Neural crest cell (in vitro differentiated cells): ENCODE measurements around the gene PCSK5. TPM values are rescaled to one million over a fixed set of nuclear protein-coding genes. Genes with fewer than 3 reads are reported as not detected.
"Not testable (repeated sequence)": the region's sequence is repeated elsewhere in the genome, so short reads cannot be mapped to it uniquely, and the experiment has no call there.

Experiments used
- DNase-seq: peaks from one replicate; pipeline ENCODE4 v3.0.0; 2021; ENCODE audit warnings: low read depth, mixed read lengths, low spot score
- H3K27ac Mint-ChIP-seq: one replicate; pipeline ENCODE4 v1.8.0; 2021; ENCODE audit warnings: mild to moderate bottlenecking, mixed read lengths; ENCODE audit not compliant: unreplicated experiment
- H3K27me3 Mint-ChIP-seq: 2 replicates; pipeline ENCODE4 v1.8.0; 2021; ENCODE audit warnings: low read depth, mild to moderate bottlenecking, mixed read lengths
- H3K36me3 Mint-ChIP-seq: 2 replicates; pipeline ENCODE4 v1.8.0; 2021; ENCODE audit warnings: low read depth, mild to moderate bottlenecking, mixed read lengths
- H3K4me1 Mint-ChIP-seq: 2 replicates; pipeline ENCODE4 v1.8.0; 2021; ENCODE audit warnings: mixed read lengths
- H3K4me3 Mint-ChIP-seq: one replicate; pipeline ENCODE4 v1.8.0; 2021; ENCODE audit warnings: mild to moderate bottlenecking, mixed read lengths
- H3K9me3 Mint-ChIP-seq: 2 replicates; pipeline ENCODE4 v1.8.0; 2021; ENCODE audit warnings: mixed read lengths
- CTCF ChIP-seq: fragments of 200-600 bp; sonication (generic); conservative IDR thresholded peaks from 2 replicates; pipeline ENCODE4 v1.5.0; 2021; ENCODE audit warnings: antibody characterized with exemption, mild to moderate bottlenecking
- total RNA-seq: library from RNA; stranded (reverse); gene quantifications from 2 replicates; pipeline ENCODE4 v1.2.1, GENCODE V29; 2021

The PCSK5 gene
- total RNA-seq, 1 donor from 2014 or later, result 3.1 TPM

GRCh38 chr9:76314321-76314720, 423.8 kb downstream of the PCSK5 start:
- Mint-ChIP-seq H3K27ac (no peak overlapping the region), H3K4me1 (no peaks in the 10 kb centered on the region), H3K36me3 (no peaks in the 10 kb centered on the region), H3K4me3 (no peak overlapping the region), H3K27me3 (no peaks in the 10 kb centered on the region), H3K9me3 (no peaks in the 10 kb centered on the region)
- DNase-seq, result no peak
- TF ChIP-seq CTCF, result no peak

- Mint-ChIP-seq H3K36me3 (no peaks in the 10 kb centered on the region), H3K27ac (no peak overlapping the region), H3K9me3 (no peaks in the 10 kb centered on the region), H3K4me1 (no peaks in the 10 kb centered on the region), H3K27me3 (no peaks in the 10 kb centered on the region), H3K4me3 (no peak overlapping the region)
- no peak for DNase-seq
- no peak for TF ChIP-seq CTCF
These were observed 425.6 kb downstream of the PCSK5 start for GRCh38 chr9:76316069-76316468.

- not testable (repeated sequence) for H3K27me3 Mint-ChIP-seq, DNase-seq, H3K36me3 Mint-ChIP-seq, H3K27ac Mint-ChIP-seq, H3K4me3 Mint-ChIP-seq, H3K9me3 Mint-ChIP-seq
- peaks cover 13% of the 10 kb centered on the region for H3K4me1 Mint-ChIP-seq
These were observed 429.0 kb downstream of the PCSK5 start for GRCh38 chr9:76319466-76319865.

GRCh38 chr9:76321195-76321828, 430.8 kb downstream of the PCSK5 start:
- H3K27me3 Mint-ChIP-seq, result peaks cover 5% of the 10 kb centered on the region
- peaks cover 13% of the 10 kb centered on the region for H3K4me1 Mint-ChIP-seq
- no peak for DNase-seq
- no peaks in the 10 kb centered on the region for H3K36me3 Mint-ChIP-seq
- H3K27ac Mint-ChIP-seq, result no peak overlapping the region
- TF ChIP-seq CTCF, result no peak
- peaks cover 2% of the 10 kb centered on the region for H3K9me3 Mint-ChIP-seq
- H3K4me3 Mint-ChIP-seq, result no peak overlapping the region

GRCh38 chr9:76322810-76323209, 432.3 kb downstream of the PCSK5 start:
- Mint-ChIP-seq H3K4me3 (no peak overlapping the region), H3K27me3 (peaks cover 5% of the 10 kb centered on the region), H3K36me3 (no peaks in the 10 kb centered on the region), H3K9me3 (peaks cover 2% of the 10 kb centered on the region), H3K4me1 (peaks cover 13% of the 10 kb centered on the region), H3K27ac (no peak overlapping the region)
- peak; percentile 6 for DNase-seq
- TF ChIP-seq CTCF, result no peak

- no peak for DNase-seq
- TF ChIP-seq CTCF, result no peak
- H3K4me3 Mint-ChIP-seq, result no peak overlapping the region
- H3K27ac Mint-ChIP-seq, result no peak overlapping the region
- H3K36me3 Mint-ChIP-seq, result no peaks in the 10 kb centered on the region
- H3K4me1 Mint-ChIP-seq, result peaks cover 13% of the 10 kb centered on the region
- H3K9me3 Mint-ChIP-seq, result peaks cover 2% of the 10 kb centered on the region
- peaks cover 5% of the 10 kb centered on the region for H3K27me3 Mint-ChIP-seq
These were observed 433.0 kb downstream of the PCSK5 start for GRCh38 chr9:76323490-76323889.

GRCh38 chr9:76324030-76324429, 433.6 kb downstream of the PCSK5 start:
- H3K36me3 Mint-ChIP-seq, H3K9me3 Mint-ChIP-seq, H3K27ac Mint-ChIP-seq, H3K4me3 Mint-ChIP-seq, H3K27me3 Mint-ChIP-seq, DNase-seq: not testable (repeated sequence)
- peaks cover 13% of the 10 kb centered on the region for H3K4me1 Mint-ChIP-seq
